HG03439 (cell line): Measurements from ENCODE around the gene ISOC1.

Experiments used
- ATAC-seq: cut with Tn5 transposase; IDR thresholded peaks from one replicate; pipeline ENCODE4 v1.9.1; 2021; ENCODE audit warnings: mild to moderate bottlenecking, moderate library complexity; ENCODE audit not compliant: unreplicated experiment

Gene ISOC1

GRCh38 chr5:129094087-129094923, at the start of gene ISOC1:
Gene ISOC1 (plus strand): TSS chr5:129094749. CDS start chr5:129094767, 18 bp downstream.
- ATAC-seq = peak; percentile 90

- no peak for ATAC-seq
Measured at GRCh38 chr5:129046151-129046550, 48.4 kb upstream of the ISOC1 start.

- ATAC-seq = no peak
Measured at GRCh38 chr5:129048509-129048908, 46.0 kb upstream of the ISOC1 start.

- no peak for ATAC-seq
Measured at GRCh38 chr5:129049126-129049799, 45.3 kb upstream of the ISOC1 start.

GRCh38 chr5:129051283-129051682, 43.3 kb upstream of the ISOC1 start:
- ATAC-seq = no peak

- no peak for ATAC-seq
Measured at GRCh38 chr5:129053438-129053837, 41.1 kb upstream of the ISOC1 start.

- no peak for ATAC-seq
Measured at GRCh38 chr5:129057329-129057728, 37.2 kb upstream of the ISOC1 start.

- ATAC-seq = no peak
Measured at GRCh38 chr5:129061849-129062248, 32.7 kb upstream of the ISOC1 start.

GRCh38 chr5:129063483-129064113, 31.0 kb upstream of the ISOC1 start:
- no peak for ATAC-seq

GRCh38 chr5:129065721-129066120, 28.8 kb upstream of the ISOC1 start:
- no peak for ATAC-seq

GRCh38 chr5:129067745-129068144, 26.8 kb upstream of the ISOC1 start:
- ATAC-seq = no peak

GRCh38 chr5:129069292-129069691, 25.3 kb upstream of the ISOC1 start:
- ATAC-seq = peak; percentile 75

- ATAC-seq = no peak
Measured at GRCh38 chr5:129073111-129073510, 21.4 kb upstream of the ISOC1 start.

GRCh38 chr5:129074903-129075302, 19.6 kb upstream of the ISOC1 start:
- ATAC-seq = no peak

GRCh38 chr5:129077433-129078075, 17.0 kb upstream of the ISOC1 start:
- no peak for ATAC-seq

GRCh38 chr5:129078247-129078646, 16.3 kb upstream of the ISOC1 start:
- no peak for ATAC-seq

GRCh38 chr5:129078660-129079059, 15.9 kb upstream of the ISOC1 start:
- no peak for ATAC-seq

GRCh38 chr5:129079496-129079895, 15.1 kb upstream of the ISOC1 start:
- ATAC-seq = no peak

GRCh38 chr5:129080766-129081165, 13.8 kb upstream of the ISOC1 start:
- no peak for ATAC-seq

- ATAC-seq = no peak
Measured at GRCh38 chr5:129082225-129083136, 12.1 kb upstream of the ISOC1 start.
